HepG2 (cell line): ENCODE data around the gene BCL2A1. TPM values are rescaled to one million over a fixed set of nuclear protein-coding genes. Genes with fewer than 3 reads are reported as not detected.
A peak's percentile ranks its signal among the peaks of the same experiment; 100 is the strongest.

Source experiments
- CCAR2 ChIP-seq: fragments of 200-400 bp; formaldehyde crosslinking; optimal IDR thresholded peaks from 2 replicates; pipeline ENCODE3; 2018; ENCODE audit warnings: low read depth, mild to moderate bottlenecking, low read length, moderate library complexity
- KDM2A ChIP-seq: sonication (generic); formaldehyde crosslinking; IDR thresholded peaks from 2 replicates; pipeline ENCODE4 v1.4.0; 2020; ENCODE audit warnings: low read depth, missing genetic modification reagents, borderline replicate concordance
- KDM5A ChIP-seq: fragments of 200-600 bp; sonication (generic); IDR thresholded peaks from 2 replicates; pipeline ENCODE4 v1.7.0; 2018; ENCODE audit warnings: antibody characterized with exemption, mild to moderate bottlenecking, low read length, borderline replicate concordance
- MAFG ChIP-seq: sonication (generic); formaldehyde crosslinking; IDR thresholded peaks from 2 replicates; pipeline ENCODE4 v1.5.1; 2020; ENCODE audit warnings: mild to moderate bottlenecking, missing genetic modification reagents
- MYC ChIP-seq: sonication (generic); formaldehyde crosslinking; IDR thresholded peaks from 2 replicates; pipeline ENCODE4 v1.9.0; 2021; ENCODE audit warnings: missing genetic modification reagents, borderline replicate concordance
- NR2C2 ChIP-seq: sonication (generic); formaldehyde crosslinking; IDR thresholded peaks from 2 replicates; pipeline ENCODE4 v1.4.0; 2020; ENCODE audit warnings: missing genetic modification reagents, mild to moderate bottlenecking, moderate library complexity, borderline replicate concordance
- PHB2 ChIP-seq: fragments of 450-650 bp; IDR thresholded peaks from 2 replicates; pipeline ENCODE4 v1.6.1; 2018; ENCODE audit not compliant: partially characterized antibody
- SIN3B ChIP-seq: fragments of 150-350 bp; IDR thresholded peaks from 2 replicates; pipeline ENCODE4 v1.6.1; 2014; ENCODE audit warnings: low read length
- SMAD3 ChIP-seq: sonication (generic); formaldehyde crosslinking; IDR thresholded peaks from 2 replicates; pipeline ENCODE4 v1.4.0; 2020; ENCODE audit warnings: missing genetic modification reagents
- SMYD3 ChIP-seq: sonication (generic); formaldehyde crosslinking; IDR thresholded peaks from 2 replicates; pipeline ENCODE4 v1.8.1; 2023; ENCODE audit warnings: mild to moderate bottlenecking, missing genetic modification reagents
- ZNF274 ChIP-seq: sonication (generic); formaldehyde crosslinking; IDR thresholded peaks from 2 replicates; pipeline ENCODE4 v1.5.1; 2020; ENCODE audit warnings: mild to moderate bottlenecking, missing genetic modification reagents
- ZNF451 ChIP-seq: sonication (generic); formaldehyde crosslinking; IDR thresholded peaks from 2 replicates; pipeline ENCODE4 v1.5.0; 2020; ENCODE audit warnings: mild to moderate bottlenecking, missing genetic modification reagents
- ZNF460 ChIP-seq: sonication (generic); formaldehyde crosslinking; IDR thresholded peaks from 2 replicates; pipeline ENCODE4 v1.5.1; 2020; ENCODE audit warnings: missing genetic modification reagents, mild to moderate bottlenecking, borderline replicate concordance
- polyA plus RNA-seq, 8 experiments: library from polyadenylated mRNA; depleted of rRNA in 3 of 8; stranded (reverse) in 7 of 8; unstranded in 1 of 8; fragments of >200 nt; fragmentation: Illumina TruSeq in 4 of 8; extraction: Trizol in 4 of 8; gene quantifications; 2 replicates each; pipeline versions ENCODE4 v1.2.1 to v1.2.3, GENCODE V29; 2011 to 2016; ENCODE audit warnings: low read depth in 4 of 8, missing spikeins in 1 of 8, mixed read lengths in 1 of 8; ENCODE audit not compliant: insufficient read depth in 1 of 8
- total RNA-seq, 5 experiments: library from RNA; depleted of rRNA; stranded (reverse); fragments of >200 nt; fragmentation: Illumina TruSeq; extraction: Trizol; gene quantifications; 2 replicates each; pipeline ENCODE4 v1.2.3, GENCODE V29; 2016; ENCODE audit warnings: low read depth in 1 of 5
- TF ChIP-seq, protein P1 (sequence below): sonication (generic); formaldehyde crosslinking; IDR thresholded peaks from 2 replicates; pipeline ENCODE4 v1.4.0; 2020; ENCODE audit warnings: low read depth, mild to moderate bottlenecking, missing genetic modification reagents
- TF ChIP-seq, protein P2 (sequence below): sonication (generic); formaldehyde crosslinking; IDR thresholded peaks from 2 replicates; pipeline ENCODE4 v1.8.1; 2023; ENCODE audit warnings: mild to moderate bottlenecking, moderate library complexity, missing genetic modification reagents
- TF ChIP-seq, protein P3 (sequence below), 2 experiments: sonication (generic) in 1 of 2; formaldehyde crosslinking in 1 of 2; IDR thresholded peaks; 2 replicates each; pipeline versions ENCODE4 v1.4.0 to v1.6.1; 2016 to 2020; ENCODE audit warnings: borderline replicate concordance in 1 of 2, low read depth in 1 of 2, mild to moderate bottlenecking in 1 of 2, missing genetic modification reagents in 1 of 2
- TF ChIP-seq, protein P4 (sequence below): sonication (generic); formaldehyde crosslinking; IDR thresholded peaks from 2 replicates; pipeline ENCODE4 v1.5.0; 2020; ENCODE audit warnings: mild to moderate bottlenecking, missing genetic modification reagents

The BCL2A1 gene
- total and polyA plus RNA-seq, 2 of the 13 experiments (the other 11 are each of a cell fraction or from before 2014, with no cell fraction given), result 0.08 to 0.31 TPM

DNA sequence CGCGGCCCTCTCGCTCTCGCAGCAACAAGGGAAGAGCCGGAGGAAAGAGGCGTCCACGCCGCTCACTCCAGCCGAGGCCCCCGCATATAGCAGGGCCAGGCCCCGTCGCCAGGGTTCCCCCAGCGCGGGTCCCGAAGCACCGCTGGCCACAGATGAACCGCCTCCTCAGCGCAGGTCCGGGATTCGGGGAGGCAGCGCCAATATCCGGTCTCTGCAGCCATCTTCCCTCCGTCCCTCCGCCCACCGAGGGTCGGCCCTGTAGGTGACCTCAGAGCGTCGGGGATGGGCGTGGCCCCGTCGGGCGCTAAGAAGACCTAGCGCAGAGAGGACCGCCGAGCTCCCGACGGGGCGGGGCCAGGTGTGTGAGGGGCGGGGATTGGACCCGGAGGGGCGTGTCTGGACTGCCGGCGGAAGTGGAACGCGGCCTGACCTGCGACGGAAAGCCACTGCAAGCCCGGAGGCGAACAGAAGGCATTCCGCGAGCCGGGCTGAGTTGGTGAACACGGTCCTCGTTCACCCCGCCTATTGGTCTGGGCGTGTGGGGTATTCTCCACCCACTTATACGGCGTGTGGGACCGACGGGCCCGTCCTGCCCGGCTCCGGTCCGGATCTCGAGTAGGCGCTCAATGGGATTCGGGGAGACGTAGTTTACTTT, 47.4 kb downstream of the BCL2A1 start (continued):
- TF ChIP-seq, protein P1, sequence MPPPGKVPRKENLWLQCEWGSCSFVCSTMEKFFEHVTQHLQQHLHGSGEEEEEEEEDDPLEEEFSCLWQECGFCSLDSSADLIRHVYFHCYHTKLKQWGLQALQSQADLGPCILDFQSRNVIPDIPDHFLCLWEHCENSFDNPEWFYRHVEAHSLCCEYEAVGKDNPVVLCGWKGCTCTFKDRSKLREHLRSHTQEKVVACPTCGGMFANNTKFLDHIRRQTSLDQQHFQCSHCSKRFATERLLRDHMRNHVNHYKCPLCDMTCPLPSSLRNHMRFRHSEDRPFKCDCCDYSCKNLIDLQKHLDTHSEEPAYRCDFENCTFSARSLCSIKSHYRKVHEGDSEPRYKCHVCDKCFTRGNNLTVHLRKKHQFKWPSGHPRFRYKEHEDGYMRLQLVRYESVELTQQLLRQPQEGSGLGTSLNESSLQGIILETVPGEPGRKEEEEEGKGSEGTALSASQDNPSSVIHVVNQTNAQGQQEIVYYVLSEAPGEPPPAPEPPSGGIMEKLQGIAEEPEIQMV (CRISPR knock-in tag), result no peak
- no peak for TF ChIP-seq MAFG (CRISPR knock-in tag)
- TF ChIP-seq MYC (CRISPR knock-in tag), result peak; percentile 60
- TF ChIP-seq SMYD3 (CRISPR knock-in tag), result 0 out of 2 replicates have a peak, but pooled peaks have one; percentile 60
- peak; percentile 77; the same call in 1 of the 2 replicates for TF ChIP-seq ZNF274 (CRISPR knock-in tag)
- peak; percentile 1; the same call in 1 of the 2 replicates for TF ChIP-seq KDM5A
- 0 out of 2 replicates have a peak, but pooled peaks have one; percentile 30 for TF ChIP-seq ZNF451 (CRISPR knock-in tag)
- no peak for TF ChIP-seq PHB2
- peak; percentile 62; the same call in 1 of the 2 replicates for TF ChIP-seq KDM2A (CRISPR knock-in tag)
- TF ChIP-seq SIN3B, result no peak
- TF ChIP-seq, protein P2, sequence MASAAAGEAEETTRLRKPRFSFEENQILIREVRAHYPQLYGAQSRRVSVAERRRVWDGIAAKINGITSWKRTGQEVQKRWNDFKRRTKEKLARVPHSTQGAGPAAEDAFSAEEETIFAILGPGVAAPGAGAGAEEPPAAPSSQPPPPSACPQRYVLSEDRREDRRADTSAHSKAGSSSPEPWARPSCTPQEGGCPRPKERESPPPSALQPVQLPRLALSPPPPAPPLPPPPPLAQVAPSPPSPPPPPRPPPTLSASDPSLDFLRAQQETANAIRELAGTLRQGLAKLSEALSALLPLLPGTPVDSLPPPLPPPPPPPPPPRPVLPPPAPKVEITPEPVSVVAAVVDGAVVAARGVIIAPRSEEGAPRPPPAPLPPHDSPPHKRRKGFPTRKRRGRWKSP (CRISPR knock-in tag), result peak; percentile 90; the same call in 1 of the 2 replicates
- TF ChIP-seq CCAR2, result no peak
- no peak for TF ChIP-seq SMAD3
- TF ChIP-seq, protein P3, sequence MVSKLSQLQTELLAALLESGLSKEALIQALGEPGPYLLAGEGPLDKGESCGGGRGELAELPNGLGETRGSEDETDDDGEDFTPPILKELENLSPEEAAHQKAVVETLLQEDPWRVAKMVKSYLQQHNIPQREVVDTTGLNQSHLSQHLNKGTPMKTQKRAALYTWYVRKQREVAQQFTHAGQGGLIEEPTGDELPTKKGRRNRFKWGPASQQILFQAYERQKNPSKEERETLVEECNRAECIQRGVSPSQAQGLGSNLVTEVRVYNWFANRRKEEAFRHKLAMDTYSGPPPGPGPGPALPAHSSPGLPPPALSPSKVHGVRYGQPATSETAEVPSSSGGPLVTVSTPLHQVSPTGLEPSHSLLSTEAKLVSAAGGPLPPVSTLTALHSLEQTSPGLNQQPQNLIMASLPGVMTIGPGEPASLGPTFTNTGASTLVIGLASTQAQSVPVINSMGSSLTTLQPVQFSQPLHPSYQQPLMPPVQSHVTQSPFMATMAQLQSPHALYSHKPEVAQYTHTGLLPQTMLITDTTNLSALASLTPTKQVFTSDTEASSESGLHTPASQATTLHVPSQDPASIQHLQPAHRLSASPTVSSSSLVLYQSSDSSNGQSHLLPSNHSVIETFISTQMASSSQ (IDR thresholded peaks at IDR 0.05; ENCODE audit: low read depth), result no peak
- TF ChIP-seq, protein P3 (CRISPR knock-in tag; IDR thresholded peaks at IDR 0.05; ENCODE audit: borderline replicate concordance), result no peak
- 0 out of 2 replicates have a peak, but pooled peaks have one; percentile 28 for TF ChIP-seq ZNF460
- TF ChIP-seq, protein P4, sequence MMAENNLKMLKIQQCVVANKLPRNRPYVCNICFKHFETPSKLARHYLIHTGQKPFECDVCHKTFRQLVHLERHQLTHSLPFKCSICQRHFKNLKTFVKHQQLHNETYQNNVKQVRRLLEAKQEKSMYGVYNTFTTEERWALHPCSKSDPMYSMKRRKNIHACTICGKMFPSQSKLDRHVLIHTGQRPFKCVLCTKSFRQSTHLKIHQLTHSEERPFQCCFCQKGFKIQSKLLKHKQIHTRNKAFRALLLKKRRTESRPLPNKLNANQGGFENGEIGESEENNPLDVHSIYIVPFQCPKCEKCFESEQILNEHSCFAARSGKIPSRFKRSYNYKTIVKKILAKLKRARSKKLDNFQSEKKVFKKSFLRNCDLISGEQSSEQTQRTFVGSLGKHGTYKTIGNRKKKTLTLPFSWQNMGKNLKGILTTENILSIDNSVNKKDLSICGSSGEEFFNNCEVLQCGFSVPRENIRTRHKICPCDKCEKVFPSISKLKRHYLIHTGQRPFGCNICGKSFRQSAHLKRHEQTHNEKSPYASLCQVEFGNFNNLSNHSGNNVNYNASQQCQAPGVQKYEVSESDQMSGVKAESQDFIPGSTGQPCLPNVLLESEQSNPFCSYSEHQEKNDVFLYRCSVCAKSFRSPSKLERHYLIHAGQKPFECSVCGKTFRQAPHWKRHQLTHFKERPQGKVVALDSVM (CRISPR knock-in tag), result no peak
- peak; percentile 82 for TF ChIP-seq NR2C2 (CRISPR knock-in tag)
